OCI-LY7 (cell line): ENCODE measurements around the gene SLC6A18. TPM values are rescaled to one million over a fixed set of nuclear protein-coding genes. Genes with fewer than 3 reads are reported as not detected.

Experiments used
- BruUV-seq: library from RNA; stranded (reverse); fragments of 400-500 nt; replicated peaks from 2 replicates; lab custom pipeline; 2021; lab: Mats Ljungman, UMichigan
- CTCF ChIA-PET: fragments of 300-600 bp; sonication (Branson Sonifier 250); formaldehyde crosslinking; loops from one replicate; lab custom pipeline; 2022; ENCODE audit warnings: antibody characterized with exemption; ENCODE audit not compliant: unreplicated experiment; lab: Charles Lee
- POLR2A ChIA-PET: fragments of 300-600 bp; sonication (Branson Sonifier 250); formaldehyde crosslinking; loops from one replicate; lab custom pipeline; 2022; ENCODE audit warnings: antibody characterized with exemption; lab: Charles Lee
- DNase-seq: peaks from one replicate; pipeline ENCODE4 v3.0.0-alpha.2; 2015; ENCODE audit warnings: low spot score
- H2AFZ ChIP-seq: fragments of 200-600 bp; sonication (generic), shearing (Covaris generic); 2 replicates; pipeline ENCODE4 v1.6.1; 2014; ENCODE audit warnings: mild to moderate bottlenecking, antibody characterized with exemption, low read length, moderate library complexity
- H3K27ac ChIP-seq: fragments of 200-600 bp; sonication (generic); 2 replicates; pipeline ENCODE4 v1.5.1; 2014; ENCODE audit warnings: mixed run types, low read depth, mild to moderate bottlenecking, moderate library complexity, low read length, inconsistent platforms; ENCODE audit not compliant: poor library complexity, severe bottlenecking
- H3K36me3 ChIP-seq: fragments of 200-600 bp; sonication (generic); 2 replicates; pipeline ENCODE4 v1.6.1; 2014; ENCODE audit warnings: mild to moderate bottlenecking, antibody characterized with exemption, low read length, moderate library complexity, mixed read lengths; ENCODE audit not compliant: insufficient read depth
- H3K4me1 ChIP-seq: fragments of 200-600 bp; sonication (generic); 2 replicates; pipeline ENCODE4 v1.5.1; 2014; ENCODE audit warnings: mild to moderate bottlenecking, low read length; ENCODE audit not compliant: insufficient read depth, poor library complexity, severe bottlenecking
- H3K4me2 ChIP-seq: fragments of 200-600 bp; sonication (generic); 2 replicates; pipeline ENCODE4 v1.6.1; 2014; ENCODE audit warnings: mild to moderate bottlenecking, low read length
- H3K4me3 ChIP-seq: fragments of 200-600 bp; sonication (generic); 2 replicates; pipeline ENCODE4 v1.5.1; 2014; ENCODE audit warnings: mild to moderate bottlenecking, low read depth, low read length; ENCODE audit not compliant: poor library complexity, severe bottlenecking
- H3K79me2 ChIP-seq: fragments of 200-600 bp; sonication (generic); 2 replicates; pipeline ENCODE4 v1.6.1; 2016; ENCODE audit warnings: low read depth, mild to moderate bottlenecking, low read length, moderate library complexity, mixed read lengths; ENCODE audit not compliant: insufficient read depth
- H3K9me2 ChIP-seq: fragments of 200-600 bp; sonication (generic); 2 replicates; pipeline ENCODE4 v1.6.1; 2016; ENCODE audit warnings: mild to moderate bottlenecking, low read length, mixed read lengths; ENCODE audit not compliant: insufficient read depth
- H3K9me3 ChIP-seq: fragments of 200-600 bp; sonication (generic); 2 replicates; pipeline ENCODE4 v1.6.1; 2014; ENCODE audit warnings: mild to moderate bottlenecking, mixed run types, low read length, mixed read lengths
- H4K20me1 ChIP-seq: fragments of 200-600 bp; sonication (generic); 2 replicates; pipeline ENCODE4 v1.6.1; 2014; ENCODE audit warnings: mild to moderate bottlenecking, antibody characterized with exemption, low read length, moderate library complexity, mixed read lengths; ENCODE audit not compliant: insufficient read depth
- EZH2phosphoT487 ChIP-seq: fragments of 200-600 bp; sonication (generic); IDR thresholded peaks from 2 replicates; pipeline ENCODE4 v1.6.1; 2018; ENCODE audit warnings: low read depth, borderline replicate concordance, mild to moderate bottlenecking, mixed run types, antibody characterized with exemption, low read length, moderate library complexity, mixed read lengths
- intact Hi-C: fragments of 100-400 bp; cut with micrococcal nuclease; formaldehyde crosslinking; loops from one replicate; pipeline ENCODE4 v1.10.0; 2022; ENCODE audit not compliant: unreplicated experiment
- total RNA-seq, 2 experiments: library from RNA; depleted of rRNA in 1 of 2; stranded (reverse); fragments of >200 nt in 1 of 2; shearing (Covaris generic) in 1 of 2; gene quantifications; 2 replicates each; pipeline ENCODE4 v1.2.3, GENCODE V29; 2014 to 2022
- TF ChIP-seq, protein P1 (sequence below): fragments of 200-600 bp; sonication (generic); conservative IDR thresholded peaks from 2 replicates; pipeline ENCODE4 v1.5.1; 2014; ENCODE audit warnings: mild to moderate bottlenecking, antibody characterized with exemption, low read length, moderate library complexity, mixed read lengths

Gene SLC6A18
- total RNA-seq, 2 experiments from 2014 or later: not detected

GRCh38 chr5:1205255-1206180 lies 19.7 kb upstream of the SLC6A18 start:
- no peak for DNase-seq
- H3K9me3 ChIP-seq: no peaks in the 10 kb centered on the region
- no TSS peak for BruUV-seq
- intact Hi-C loops: no loop called here
- no peaks in the 10 kb centered on the region for H3K79me2 ChIP-seq
- H3K4me1 ChIP-seq: no peaks in the 10 kb centered on the region
- no peak overlapping the region for H3K4me3 ChIP-seq
- POLR2A ChIA-PET: no interaction called here
- no peaks in the 10 kb centered on the region for H4K20me1 ChIP-seq
- no peaks in the 10 kb centered on the region for H3K9me2 ChIP-seq
- CTCF ChIA-PET: interaction anchor here (0.6 kb wide), 1 partner anchor 72 kb away, joined by 3 read pairs; no protein-coding TSS in a partner anchor
- H3K36me3 ChIP-seq: no peaks in the 10 kb centered on the region
- H3K27ac ChIP-seq: no peak overlapping the region
- no peak overlapping the region for H2AFZ ChIP-seq
- H3K4me2 ChIP-seq: no peak overlapping the region
- no peak for TF ChIP-seq EZH2phosphoT487
- TF ChIP-seq, protein P1, sequence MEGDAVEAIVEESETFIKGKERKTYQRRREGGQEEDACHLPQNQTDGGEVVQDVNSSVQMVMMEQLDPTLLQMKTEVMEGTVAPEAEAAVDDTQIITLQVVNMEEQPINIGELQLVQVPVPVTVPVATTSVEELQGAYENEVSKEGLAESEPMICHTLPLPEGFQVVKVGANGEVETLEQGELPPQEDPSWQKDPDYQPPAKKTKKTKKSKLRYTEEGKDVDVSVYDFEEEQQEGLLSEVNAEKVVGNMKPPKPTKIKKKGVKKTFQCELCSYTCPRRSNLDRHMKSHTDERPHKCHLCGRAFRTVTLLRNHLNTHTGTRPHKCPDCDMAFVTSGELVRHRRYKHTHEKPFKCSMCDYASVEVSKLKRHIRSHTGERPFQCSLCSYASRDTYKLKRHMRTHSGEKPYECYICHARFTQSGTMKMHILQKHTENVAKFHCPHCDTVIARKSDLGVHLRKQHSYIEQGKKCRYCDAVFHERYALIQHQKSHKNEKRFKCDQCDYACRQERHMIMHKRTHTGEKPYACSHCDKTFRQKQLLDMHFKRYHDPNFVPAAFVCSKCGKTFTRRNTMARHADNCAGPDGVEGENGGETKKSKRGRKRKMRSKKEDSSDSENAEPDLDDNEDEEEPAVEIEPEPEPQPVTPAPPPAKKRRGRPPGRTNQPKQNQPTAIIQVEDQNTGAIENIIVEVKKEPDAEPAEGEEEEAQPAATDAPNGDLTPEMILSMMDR: no peak

DNA sequence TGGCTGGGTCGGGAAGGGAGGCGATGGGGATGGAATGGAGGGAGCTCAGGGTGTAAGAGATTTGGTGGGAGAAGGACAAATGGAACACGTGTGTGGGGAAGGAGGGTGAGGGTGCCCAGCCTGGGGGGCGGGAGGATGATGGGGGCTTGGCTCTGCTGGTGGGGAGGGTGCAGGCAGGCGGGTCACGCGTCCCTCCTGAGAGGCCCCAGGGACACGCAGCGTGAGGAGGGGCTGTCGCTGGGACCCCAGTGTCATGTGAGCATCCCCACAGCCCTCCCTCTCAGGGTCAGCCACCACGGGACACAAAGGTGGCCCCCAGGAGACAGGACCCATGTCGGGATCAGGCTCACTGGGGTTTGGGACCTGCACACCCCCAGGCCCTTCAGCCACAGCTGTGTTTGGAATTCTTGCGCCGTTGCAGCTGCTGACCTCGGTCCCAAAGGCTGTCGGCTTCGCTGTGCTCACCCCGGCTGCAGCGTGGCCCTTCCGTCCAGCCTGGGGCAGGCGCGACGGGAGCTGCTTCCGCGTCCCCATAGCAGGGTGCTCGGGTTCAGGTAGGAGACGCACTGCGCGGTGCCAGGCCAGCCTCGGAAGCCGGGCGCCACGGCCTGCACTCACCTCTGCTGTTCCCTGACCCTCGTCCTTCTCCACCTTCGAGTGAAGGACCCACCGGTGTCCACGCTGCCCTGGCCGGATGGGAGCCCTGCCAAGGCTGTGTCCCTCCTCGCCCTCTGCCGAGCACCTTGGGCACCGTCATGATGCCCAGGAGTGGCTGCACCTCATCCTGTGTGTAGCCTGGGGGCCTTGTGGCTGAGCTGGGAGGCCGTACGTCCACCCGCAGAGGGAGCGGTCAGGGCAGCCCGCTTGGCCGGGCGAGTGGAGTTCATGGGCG lies 18.4 kb upstream of the SLC6A18 start:
- no peaks in the 10 kb centered on the region for H3K36me3 ChIP-seq
- BruUV-seq: no TSS peak

More for the DNA sequence above, 18.4 kb upstream of the SLC6A18 start:
- intact Hi-C loops: no loop called here
- no peak for DNase-seq
- no peaks in the 10 kb centered on the region for H3K4me1 ChIP-seq
- no peaks in the 10 kb centered on the region for H3K9me2 ChIP-seq
- no peaks in the 10 kb centered on the region for H4K20me1 ChIP-seq
- ChIA-PET POLR2A (no interaction called here), CTCF (interaction anchor here (0.7 kb wide), 1 partner anchor 486 kb away, joined by 3 read pairs; no protein-coding TSS in a partner anchor)
- TF ChIP-seq, protein P1: no peak
- no peak for TF ChIP-seq EZH2phosphoT487
- no peak overlapping the region for H3K4me2 ChIP-seq
- no peak overlapping the region for H2AFZ ChIP-seq
- no peaks in the 10 kb centered on the region for H3K9me3 ChIP-seq
- no peak overlapping the region for H3K27ac ChIP-seq
- H3K79me2 ChIP-seq: no peaks in the 10 kb centered on the region
- no peak overlapping the region for H3K4me3 ChIP-seq
